Measurements from ENCODE around the gene ST6GALNAC3.

The ST6GALNAC3 gene

GRCh38 chr1:76669624-76670315 is 595.2 kb downstream of the ST6GALNAC3 start:
- peak; percentile 38 for DNase-seq

GRCh38 chr1:76674689-76675210 is 600.2 kb downstream of the ST6GALNAC3 start:
- no peak for DNase-seq

DNA sequence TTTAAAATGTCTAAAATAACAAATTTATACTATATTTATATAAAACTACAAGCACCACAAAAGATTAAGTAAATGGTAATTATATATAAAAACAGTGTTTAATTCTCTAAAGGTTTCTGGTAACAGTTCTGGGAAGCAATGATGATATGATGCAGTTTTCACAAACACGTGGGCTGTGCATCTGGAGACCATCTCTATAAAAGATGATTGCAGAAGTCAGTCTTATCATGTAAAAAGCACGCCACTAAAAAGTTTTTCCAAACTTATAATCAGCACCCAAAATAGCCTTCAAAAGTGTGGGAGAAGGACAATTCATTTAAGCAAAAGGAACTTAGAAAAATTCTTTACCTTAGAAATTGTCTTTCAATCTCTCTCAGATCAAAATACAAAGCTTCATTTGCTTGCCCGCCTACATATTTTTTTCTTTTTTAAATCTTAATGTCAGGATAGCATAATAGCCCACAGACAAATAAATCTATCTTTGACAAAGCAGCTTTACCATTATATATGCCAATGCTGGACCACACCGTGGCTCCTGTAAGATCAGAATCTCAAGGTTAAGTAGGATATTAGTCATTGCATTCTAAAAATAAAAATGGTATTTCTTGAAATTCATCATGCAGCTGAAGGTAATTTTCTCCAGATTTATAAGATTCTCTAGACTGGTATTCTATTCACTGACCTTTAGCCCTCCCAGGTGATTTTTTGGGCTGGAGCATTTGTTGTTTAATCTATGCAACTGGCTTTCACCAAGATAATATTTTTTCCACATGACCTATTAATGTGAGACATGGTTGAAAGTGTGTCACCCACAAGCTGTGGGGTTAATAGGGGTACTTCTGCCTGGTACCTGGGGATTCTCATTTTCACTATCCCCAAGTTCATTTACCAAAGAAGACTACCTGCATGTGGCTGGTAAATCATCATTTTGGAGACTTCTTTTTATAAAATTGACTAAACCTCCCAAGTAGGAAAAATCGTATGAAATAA is 603.2 kb downstream of the ST6GALNAC3 start:
- DNase-seq: no peak

DNA sequence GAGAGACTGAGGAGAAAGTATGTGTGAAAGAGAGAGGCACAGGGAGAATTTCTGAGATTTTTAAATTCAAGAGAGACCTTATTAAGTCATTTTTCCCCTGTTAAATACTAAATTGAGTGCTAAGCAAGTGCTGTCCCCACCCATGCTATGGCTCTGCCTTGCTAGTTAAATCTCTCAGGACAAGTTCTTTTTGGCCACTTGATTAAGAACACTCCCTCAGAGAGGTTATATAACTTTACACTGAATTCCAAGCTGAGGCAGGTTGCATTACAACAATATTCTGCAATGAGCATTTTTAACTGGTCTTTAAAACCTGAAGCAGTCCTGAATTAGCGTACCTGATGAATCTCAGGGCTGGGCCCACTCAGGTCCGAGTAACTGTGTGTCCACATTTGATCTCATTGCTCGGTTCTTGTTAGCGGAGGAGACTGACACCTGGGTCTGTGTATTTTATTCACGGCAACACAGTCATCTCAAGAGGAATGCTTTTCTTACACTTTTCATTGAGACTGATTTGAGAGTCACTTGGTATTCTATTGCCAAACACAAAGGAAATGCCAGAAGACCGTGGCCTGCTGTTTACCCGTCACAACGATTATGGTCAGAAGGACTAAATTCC is 605.1 kb downstream of the ST6GALNAC3 start:
- no peak for DNase-seq

GRCh38 chr1:76680651-76681050 is 606.1 kb downstream of the ST6GALNAC3 start:
- no peak for DNase-seq

- no peak for DNase-seq
Observed at GRCh38 chr1:76682138-76682537, 607.6 kb downstream of the ST6GALNAC3 start.
